ENCODE data around the gene CYGB.

The CYGB gene

GRCh38 chr17:76538941-76539570, 1.5 kb upstream of the CYGB start:
- in situ Hi-C loops (cut with HindIII; ENCODE audit: low sequenced_read_pairs) = loop anchor here (10.0 kb wide), 1 partner anchor 176 kb away; the partner anchor contains the start of gene MXRA7

GRCh38 chr17:76538281-76538931, 897 bp upstream of the CYGB start:
- in situ Hi-C loops (cut with HindIII; ENCODE audit: low sequenced_read_pairs) = loop anchor here (10.0 kb wide), 1 partner anchor 176 kb away; the partner anchor contains the start of gene MXRA7

- in situ Hi-C loops (cut with HindIII; ENCODE audit: low sequenced_read_pairs) = loop anchor here (10.0 kb wide), 1 partner anchor 178 kb away; the partner anchor contains the start of gene MXRA7
These were observed 276 bp downstream of the CYGB start for GRCh38 chr17:76537288-76537577.

GRCh38 chr17:76536511-76537287, 810 bp downstream of the CYGB start:
- in situ Hi-C loops (cut with HindIII; ENCODE audit: low sequenced_read_pairs) = loop anchor here (10.0 kb wide), 1 partner anchor 178 kb away; the partner anchor contains the start of gene MXRA7

GRCh38 chr17:76535788-76536510, 1.6 kb downstream of the CYGB start:
- in situ Hi-C loops (cut with HindIII; ENCODE audit: low sequenced_read_pairs) = loop anchor here (10.0 kb wide), 1 partner anchor 179 kb away; the partner anchor contains the start of gene MXRA7

GRCh38 chr17:76534831-76535732, 2.4 kb downstream of the CYGB start:
- in situ Hi-C loops (cut with HindIII; ENCODE audit: low sequenced_read_pairs) = loop anchor here (10.0 kb wide), 1 partner anchor 180 kb away; the partner anchor contains the start of gene MXRA7

- in situ Hi-C loops (cut with HindIII; ENCODE audit: low sequenced_read_pairs) = loop anchor here (10.0 kb wide), 1 partner anchor 181 kb away; the partner anchor contains the start of gene MXRA7
These were observed 3.7 kb downstream of the CYGB start for GRCh38 chr17:76533640-76534359.

- in situ Hi-C loops (cut with HindIII; ENCODE audit: low sequenced_read_pairs) = loop anchor here (10.0 kb wide), 1 partner anchor 183 kb away; the partner anchor contains the start of gene MXRA7
These were observed 5.3 kb downstream of the CYGB start for GRCh38 chr17:76532072-76532651.

GRCh38 chr17:76531486-76532038, 5.9 kb downstream of the CYGB start:
- in situ Hi-C loops (cut with HindIII; ENCODE audit: low sequenced_read_pairs) = loop anchor here (10.0 kb wide), 1 partner anchor 183 kb away; the partner anchor contains the start of gene MXRA7

- in situ Hi-C loops (cut with HindIII; ENCODE audit: low sequenced_read_pairs) = loop anchor here (10.0 kb wide), 1 partner anchor 184 kb away; the partner anchor contains the start of gene MXRA7
These were observed 6.6 kb downstream of the CYGB start for GRCh38 chr17:76530811-76531485.

- in situ Hi-C loops (cut with HindIII; ENCODE audit: low sequenced_read_pairs) = loop anchor here (10.0 kb wide), 1 partner anchor 185 kb away; the partner anchor contains the start of gene MXRA7
These were observed 7.3 kb downstream of the CYGB start for GRCh38 chr17:76530095-76530723.

GRCh38 chr17:76529224-76530094, 8.1 kb downstream of the CYGB start:
- in situ Hi-C loops (cut with HindIII; ENCODE audit: low sequenced_read_pairs) = loop anchor here (10.0 kb wide), 1 partner anchor 185 kb away; the partner anchor contains the start of gene MXRA7

GRCh38 chr17:76528528-76529223, 8.8 kb downstream of the CYGB start:
- in situ Hi-C loops (cut with HindIII; ENCODE audit: low sequenced_read_pairs) = no loop called here

GRCh38 chr17:76528156-76528527, 9.4 kb downstream of the CYGB start:
- in situ Hi-C loops (cut with HindIII; ENCODE audit: low sequenced_read_pairs) = no loop called here

- in situ Hi-C loops (cut with HindIII; ENCODE audit: low sequenced_read_pairs) = no loop called here
These were observed 9.9 kb downstream of the CYGB start for GRCh38 chr17:76527430-76528111.

Data from DLD1 (cell line).